IMR-90 (cell line): ENCODE measurements around the gene WASL. TPM values are rescaled to one million over a fixed set of nuclear protein-coding genes. Genes with fewer than 3 reads are reported as not detected.

Experiments used
- ATAC-seq: fragments of 200-7000 bp; cut with Tn5 transposase; 2 replicates; pipeline ENCODE4 v1.9.1; 2020; ENCODE audit warnings: low read depth, mild to moderate bottlenecking, moderate library complexity
- Bru-seq: library from RNA; stranded (reverse); fragments of 400-500 nt; gene quantifications from one replicate; lab custom pipeline; 2021; lab: Mats Ljungman, UMichigan
- BruChase-seq, 2 experiments: library from RNA; stranded (reverse); fragments of 400-500 nt; gene quantifications; one replicate each; lab custom pipeline; 2021; lab: Mats Ljungman, UMichigan
- BruUV-seq: library from RNA; stranded (reverse); fragments of 400-500 nt; replicated peaks from 2 replicates; lab custom pipeline; 2021; lab: Mats Ljungman, UMichigan
- CTCF ChIA-PET: fragments of 300-600 bp; formaldehyde crosslinking; extraction: SDS; loops from one replicate; lab custom pipeline; 2021; ENCODE audit warnings: antibody characterized with exemption; lab: Yijun Ruan, JAX
- POLR2A ChIA-PET: fragments of 300-600 bp; sonication (Branson Sonifier 250); formaldehyde crosslinking; loops from one replicate; lab custom pipeline; 2022; ENCODE audit warnings: antibody characterized with exemption; ENCODE audit not compliant: unreplicated experiment; lab: Charles Lee
- DNase-seq: peaks from one replicate; pipeline ENCODE4 v3.0.0; 2013
- H2AFZ ChIP-seq: replicated peaks from 2 replicates; pipeline ENCODE3; 2013; ENCODE audit warnings: low read length, mild to moderate bottlenecking; ENCODE audit not compliant: poor library complexity
- H2AK5ac ChIP-seq: 2 replicates; pipeline ENCODE4 v1.6.1; 2013; ENCODE audit warnings: low read depth, low read length, inconsistent platforms
- H2AK9ac ChIP-seq: replicated peaks from 2 replicates; pipeline ENCODE3; 2013; ENCODE audit warnings: mild to moderate bottlenecking, low read depth, low read length, moderate library complexity; ENCODE audit not compliant: poor library complexity
- H2BK120ac ChIP-seq: 2 replicates; pipeline ENCODE4 v1.6.1; 2013; ENCODE audit warnings: low read depth, low read length, inconsistent platforms
- H2BK15ac ChIP-seq: 3 replicates; pipeline ENCODE4 v1.6.1; 2013; ENCODE audit warnings: low read depth, low read length, inconsistent platforms
- H2BK20ac ChIP-seq: 2 replicates; pipeline ENCODE4 v1.6.1; 2013; ENCODE audit warnings: low read depth, mild to moderate bottlenecking, inconsistent platforms, low read length, moderate library complexity
- H2BK5ac ChIP-seq: 2 replicates; pipeline ENCODE4 v1.6.1; 2013; ENCODE audit warnings: mild to moderate bottlenecking, low read depth, low read length, inconsistent platforms; ENCODE audit not compliant: poor library complexity, severe bottlenecking
- H3K14ac ChIP-seq: replicated peaks from 2 replicates; pipeline ENCODE4 v1.6.1; 2013; ENCODE audit warnings: low read depth, low read length, inconsistent platforms
- H3K18ac ChIP-seq: 2 replicates; pipeline ENCODE4 v1.6.1; 2013; ENCODE audit warnings: low read depth, low read length, control low read depth
- H3K23ac ChIP-seq: 2 replicates; pipeline ENCODE4 v1.6.1; 2013; ENCODE audit warnings: low read depth, low read length, inconsistent platforms
- H3K27ac ChIP-seq: 2 replicates; pipeline ENCODE4 v1.5.1; 2013; ENCODE audit warnings: mild to moderate bottlenecking, control low read depth, low read length; ENCODE audit not compliant: insufficient read depth
- H3K27me3 ChIP-seq: 2 replicates; pipeline ENCODE4 v1.6.1; 2013; ENCODE audit warnings: low read length; ENCODE audit not compliant: control insufficient read depth, insufficient read depth
- H3K36me3 ChIP-seq: 2 replicates; pipeline ENCODE4 v1.6.1; 2013; ENCODE audit warnings: low read length, mixed read lengths; ENCODE audit not compliant: control insufficient read depth, insufficient read depth
- H3K4ac ChIP-seq: 2 replicates; pipeline ENCODE4 v1.6.1; 2013; ENCODE audit warnings: low read depth, low read length, inconsistent platforms
- H3K4me1 ChIP-seq: 2 replicates; pipeline ENCODE4 v1.6.1; 2013; ENCODE audit warnings: low read length, mixed read lengths; ENCODE audit not compliant: control insufficient read depth, insufficient read depth
- H3K4me2 ChIP-seq: 2 replicates; pipeline ENCODE4 v1.6.1; 2013; ENCODE audit warnings: low read depth, mild to moderate bottlenecking, control low read depth, low read length, moderate library complexity
- H3K4me3 ChIP-seq: 2 replicates; pipeline ENCODE4 v1.5.1; 2013; ENCODE audit warnings: low read depth, mild to moderate bottlenecking, control low read depth, low read length, moderate library complexity; ENCODE audit not compliant: insufficient read depth
- H3K56ac ChIP-seq: 2 replicates; pipeline ENCODE4 v1.6.1; 2013; ENCODE audit warnings: low read length, inconsistent platforms; ENCODE audit not compliant: insufficient read depth; ENCODE audit errors: extremely low read depth
- H3K79me1 ChIP-seq, 2 experiments: 2 replicates each; pipeline ENCODE4 v1.6.1; 2013; ENCODE audit warnings: low read length in 2 of 2, inconsistent platforms in 1 of 2, low read depth in 1 of 2
- H3K9ac ChIP-seq: 2 replicates; pipeline ENCODE4 v1.6.1; 2013; ENCODE audit warnings: low read depth, low read length, control low read depth
- H3K9me1 ChIP-seq: 2 replicates; pipeline ENCODE4 v1.6.1; 2013; ENCODE audit warnings: low read length, inconsistent platforms; ENCODE audit not compliant: insufficient read depth
- H3K9me3 ChIP-seq: 2 replicates; pipeline ENCODE4 v1.6.1; 2013; ENCODE audit warnings: low read length; ENCODE audit not compliant: control insufficient read depth, insufficient read depth
- H4K20me1 ChIP-seq: 2 replicates; pipeline ENCODE4 v1.6.1; 2013; ENCODE audit warnings: low read length, inconsistent platforms; ENCODE audit not compliant: insufficient read depth
- H4K5ac ChIP-seq: 2 replicates; pipeline ENCODE4 v1.6.1; 2013; ENCODE audit warnings: mild to moderate bottlenecking, low read depth, low read length, control low read depth
- H4K8ac ChIP-seq, 2 experiments: 2 replicates each; pipeline ENCODE4 v1.6.1; 2013; ENCODE audit warnings: low read depth in 2 of 2, low read length in 2 of 2, control low read depth in 1 of 2, inconsistent platforms in 1 of 2
- H4K91ac ChIP-seq: 2 replicates; pipeline ENCODE4 v1.6.1; 2013; ENCODE audit warnings: low read depth, low read length, inconsistent platforms; ENCODE audit not compliant: insufficient read depth
- BHLHE40 ChIP-seq: fragments of 150-350 bp; IDR thresholded peaks from 2 replicates; pipeline ENCODE4 v1.6.1; 2016; ENCODE audit warnings: mild to moderate bottlenecking, low read depth, low read length
- CEBPB ChIP-seq: IDR thresholded peaks from 2 replicates; pipeline ENCODE4 v1.6.1; 2012; ENCODE audit warnings: low read depth, low read length, improper control_type of control experiment
- CHD1 ChIP-seq: IDR thresholded peaks from 2 replicates; pipeline ENCODE4 v1.6.1; 2012; ENCODE audit warnings: low read depth, low read length, improper control_type of control experiment
- CTCF ChIP-seq: conservative IDR thresholded peaks from 2 replicates; pipeline ENCODE4 v1.5.1; 2012; ENCODE audit warnings: mild to moderate bottlenecking, low read depth, low read length, improper control_type of control experiment
- FOS ChIP-seq: fragments of 150-350 bp; IDR thresholded peaks from 2 replicates; pipeline ENCODE4 v1.6.1; 2016; ENCODE audit warnings: low read depth, low read length
- MAFK ChIP-seq: IDR thresholded peaks from 2 replicates; pipeline ENCODE4 v1.6.1; 2012; ENCODE audit warnings: low read depth, low read length, improper control_type of control experiment
- MAZ ChIP-seq: IDR thresholded peaks from 2 replicates; pipeline ENCODE4 v1.6.1; 2012; ENCODE audit warnings: low read depth, mild to moderate bottlenecking, low read length, improper control_type of control experiment, moderate library complexity, borderline replicate concordance
- MXI1 ChIP-seq: IDR thresholded peaks from 2 replicates; pipeline ENCODE4 v1.6.1; 2012; ENCODE audit warnings: low read depth, mild to moderate bottlenecking, low read length, moderate library complexity, borderline replicate concordance
- POLR2A ChIP-seq: IDR thresholded peaks from 2 replicates; pipeline ENCODE4 v1.6.1; 2012; ENCODE audit warnings: mild to moderate bottlenecking, low read depth, low read length
- RAD21 ChIP-seq: IDR thresholded peaks from 2 replicates; pipeline ENCODE4 v1.6.1; 2012; ENCODE audit warnings: low read length, improper control_type of control experiment
- RFX5 ChIP-seq: IDR thresholded peaks from 2 replicates; pipeline ENCODE4 v1.8.0; 2012; ENCODE audit warnings: low read depth, mild to moderate bottlenecking, low read length, moderate library complexity
- SMC3 ChIP-seq: fragments of 150-350 bp; IDR thresholded peaks from 2 replicates; pipeline ENCODE4 v1.6.1; 2016; ENCODE audit warnings: low read depth, mild to moderate bottlenecking, antibody characterized with exemption, low read length, moderate library complexity
- WGBS, 2 experiments: methylation state at CpG; one replicate each; pipeline versions ENCODE4 v1.1.5 to v1.1.7; 2013; ENCODE audit warnings: missing lambda C conversion rate in 2 of 2; ENCODE audit not compliant: insufficient read length in 1 of 2; ENCODE audit errors: extremely low coverage in 2 of 2; 5-methylcytosine and 5-hydroxymethylcytosine counted together
- dilution Hi-C: fragments of 300-500 bp; cut with HindIII; formaldehyde crosslinking; loops from one replicate; pipeline ENCODE4 v1.14.3; 2018; ENCODE audit warnings: low sequenced_read_pairs; ENCODE audit not compliant: unreplicated experiment
- in situ Hi-C: fragments of 300-500 bp; cut with MboI; formaldehyde crosslinking; loops from 3 replicates; pipeline ENCODE4 v1.14.3; 2019; ENCODE audit warnings: low sequenced_read_pairs, inconsistent platforms, mixed read lengths
- intact Hi-C: fragments of 100-400 bp; cut with micrococcal nuclease; formaldehyde crosslinking; loops from 2 replicates; pipeline ENCODE4 v1.10.0; 2022
- long read RNA-seq: library from polyadenylated mRNA; unstranded; transcript quantifications from one replicate; pipeline ENCODE4 v2.0.0, GENCODE V29; 2021; ENCODE audit not compliant: unreplicated experiment
- polyA plus RNA-seq, 3 experiments: library from polyadenylated mRNA; depleted of rRNA; stranded (reverse); fragments of >200 nt; gene quantifications; 2 replicates each; pipeline ENCODE4 v1.2.3, GENCODE V29; 2012; ENCODE audit warnings: low replicate concordance in 1 of 3
- total RNA-seq: library from RNA; depleted of rRNA; stranded (reverse); fragments of >200 nt; gene quantifications from 2 replicates; pipeline ENCODE4 v1.2.3, GENCODE V29; 2012; rRNA removed
- TF ChIP-seq, protein P1 (sequence below): fragments of 150-350 bp; IDR thresholded peaks from 2 replicates; pipeline ENCODE4 v1.6.1; 2017; ENCODE audit warnings: mild to moderate bottlenecking, antibody characterized with exemption, low read length, low read depth

The WASL gene
- 2.3 and 5.3 TPM in 2 replicates for total RNA-seq
- 7.4 and 7.9 TPM in 2 replicates for polyA plus RNA-seq (2012; rRNA removed)
- 2.1 and 5.6 TPM in 2 replicates for polyA plus RNA-seq (2012; cell fraction: cytosol; rRNA removed)
- polyA plus RNA-seq (2012; cell fraction: nucleus; rRNA removed; ENCODE audit: low replicate concordance) = 3.5 and 7.3 TPM in 2 replicates
- percentile 92 among the genes with signal in this experiment for Bru-seq, nascent RNA
- BruChase-seq, experiment 1, labeled RNA remaining after a 6-hour chase = percentile 80 among the genes with signal in this experiment
- BruChase-seq, experiment 2, labeled RNA remaining after a 2-hour chase = percentile 90 among the genes with signal in this experiment
- long read RNA-seq, full-length matches to known transcripts = 9 of 51 reads
- long read RNA-seq, partial matches to known transcripts = 41 of 51 reads
- long read RNA-seq, other reads (novel, unspliced or antisense) = 1 of 51 reads

DNA sequence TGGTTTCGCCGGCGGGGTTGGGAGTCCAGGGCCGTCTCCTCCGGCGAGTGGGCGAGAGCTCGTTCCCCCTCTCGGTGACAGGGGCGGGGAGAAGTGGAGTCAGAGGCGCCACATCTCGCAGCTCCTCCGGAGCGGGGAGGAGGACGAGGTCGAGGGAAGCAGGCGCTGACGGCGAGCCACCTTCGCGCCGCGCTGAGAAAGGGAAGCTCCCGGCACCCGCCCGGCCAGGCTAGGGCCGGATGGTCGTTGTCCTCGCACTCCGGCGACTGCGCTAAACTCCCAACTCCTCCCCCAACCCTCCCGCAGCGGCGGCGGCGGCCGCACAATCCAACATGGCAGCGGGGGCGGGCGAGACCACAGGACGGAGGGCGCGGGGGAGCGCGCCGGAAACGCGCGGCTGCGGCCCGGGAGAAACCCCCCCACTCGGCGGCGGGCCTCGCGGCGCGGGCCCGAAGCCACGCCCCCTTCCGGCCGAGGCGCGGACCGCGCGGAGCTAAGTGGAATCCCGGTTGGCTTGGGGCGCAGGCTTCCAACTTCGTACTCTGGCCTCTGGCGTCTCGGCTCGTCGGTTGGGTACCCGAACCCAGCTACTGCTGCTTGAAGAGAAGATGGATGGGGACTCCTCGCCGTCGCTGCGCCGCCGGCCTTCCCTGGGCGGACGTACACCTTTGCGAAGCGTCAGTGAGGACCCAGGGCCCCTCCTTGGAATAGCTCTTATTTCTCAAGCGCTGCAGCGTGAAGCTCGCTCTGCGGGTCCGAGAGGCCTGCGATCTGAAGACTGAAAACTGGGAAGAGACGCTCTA is at the start of gene WASL:
TSS of gene WASL (minus strand) at position 270 of the 803 bp plus-strand sequence. CDS start at position 1, 269 bp downstream.
- Histone ChIP-seq H3K27ac (peak within 1 kb of the TSS; percentile 90), H2AK5ac (peak within 1 kb of the TSS; percentile 21), H4K91ac (peak within 1 kb of the TSS; percentile 75), H3K4me2 (peak within 1 kb of the TSS; percentile 74), H3K9ac (peak within 1 kb of the TSS; percentile 96), H4K5ac (peak within 1 kb of the TSS; percentile 50), H4K20me1 (peaks cover 35% of the 10 kb centered on the region; the same call in 1 of the 2 replicates), H2AFZ (peak within 1 kb of the TSS; percentile 98), H3K18ac (peak within 1 kb of the TSS; percentile 63), H3K23ac (peak within 1 kb of the TSS; percentile 93), H2BK120ac (peak within 1 kb of the TSS; percentile 35), H3K27me3 (no peaks in the 10 kb centered on the region), H3K4me3 (peak within 1 kb of the TSS; percentile 74), H3K36me3 (no peaks in the 10 kb centered on the region), H3K79me1 (peaks cover 6 to 16% of the 10 kb centered on the region in 2 experiments; a peak in 3 of 4 replicates), H3K56ac (peak within 1 kb of the TSS; percentile 80), H2BK15ac (no peak within 1 kb of the TSS; the same call in 2 of the 3 replicates), H3K4ac (peak within 1 kb of the TSS; percentile 91), H3K9me3 (no peaks in the 10 kb centered on the region), H3K14ac (peak within 1 kb of the TSS; percentile 81), H3K9me1 (no peaks in the 10 kb centered on the region), H3K4me1 (peaks cover 2% of the 10 kb centered on the region; the same call in 1 of the 2 replicates), H2BK20ac (peak within 1 kb of the TSS; percentile 70), H2AK9ac (peak within 1 kb of the TSS; percentile 89), H4K8ac (peak within 1 kb of the TSS; percentile 82 to 93), H2BK5ac (peak within 1 kb of the TSS; percentile 88)
- in situ Hi-C loops (no loop called here), intact Hi-C loops (loop anchor here (2.0 to 5.0 kb wide), 2 partner anchors 66 to 192 kb away; partner anchors contain the start of gene NDUFA5), dilution Hi-C loops (no loop called here)
- BruUV-seq = no TSS peak
- WGBS, 2 experiments = 0% methylated on average over 6 of the region's 93 CpGs; no CpG with 5 or more reads in 1 of the 2 experiments
- ChIA-PET POLR2A (interaction anchor here (0.6 to 1.1 kb wide), 5 partner anchors 11 to 60 kb away, joined by 3 to 27 read pairs (median 4); no protein-coding TSS in a partner anchor), CTCF (interaction anchor here (0.8 to 1.5 kb wide), 3 partner anchors 14 to 67 kb away, joined by 3 to 4 read pairs (median 3); no protein-coding TSS in a partner anchor)
- DNase-seq = peak; percentile 85
- ATAC-seq = peak; percentile 92
- TF ChIP-seq FOS = no peak
- TF ChIP-seq CHD1 = peak; percentile 92; the same call in 1 of the 2 replicates
- 0 out of 2 replicates have a peak, but pooled peaks have one; percentile 14 for TF ChIP-seq CTCF
- TF ChIP-seq POLR2A = peak; percentile 87
- no peak for TF ChIP-seq MAFK
- no peak for TF ChIP-seq CEBPB
- TF ChIP-seq RFX5 = no peak
- peak; percentile 96 for TF ChIP-seq BHLHE40
- TF ChIP-seq MXI1 = peak; percentile 81; the same call in 1 of the 2 replicates
- peak; percentile 69; the same call in 1 of the 2 replicates for TF ChIP-seq MAZ
- TF ChIP-seq RAD21 = no peak
- no peak for TF ChIP-seq SMC3
- TF ChIP-seq, protein P1, sequence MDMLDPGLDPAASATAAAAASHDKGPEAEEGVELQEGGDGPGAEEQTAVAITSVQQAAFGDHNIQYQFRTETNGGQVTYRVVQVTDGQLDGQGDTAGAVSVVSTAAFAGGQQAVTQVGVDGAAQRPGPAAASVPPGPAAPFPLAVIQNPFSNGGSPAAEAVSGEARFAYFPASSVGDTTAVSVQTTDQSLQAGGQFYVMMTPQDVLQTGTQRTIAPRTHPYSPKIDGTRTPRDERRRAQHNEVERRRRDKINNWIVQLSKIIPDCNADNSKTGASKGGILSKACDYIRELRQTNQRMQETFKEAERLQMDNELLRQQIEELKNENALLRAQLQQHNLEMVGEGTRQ = no peak
